ENCODE results near the gene INAFM2.
A peak's percentile ranks its signal among the peaks of the same experiment; 100 is the strongest.

Gene INAFM2

GRCh38 chr15:40330368-40330836, 6.9 kb downstream of the INAFM2 start:
- DNase-seq = no peak

GRCh38 chr15:40331026-40331425, 7.5 kb downstream of the INAFM2 start:
- DNase-seq = no peak

DNA sequence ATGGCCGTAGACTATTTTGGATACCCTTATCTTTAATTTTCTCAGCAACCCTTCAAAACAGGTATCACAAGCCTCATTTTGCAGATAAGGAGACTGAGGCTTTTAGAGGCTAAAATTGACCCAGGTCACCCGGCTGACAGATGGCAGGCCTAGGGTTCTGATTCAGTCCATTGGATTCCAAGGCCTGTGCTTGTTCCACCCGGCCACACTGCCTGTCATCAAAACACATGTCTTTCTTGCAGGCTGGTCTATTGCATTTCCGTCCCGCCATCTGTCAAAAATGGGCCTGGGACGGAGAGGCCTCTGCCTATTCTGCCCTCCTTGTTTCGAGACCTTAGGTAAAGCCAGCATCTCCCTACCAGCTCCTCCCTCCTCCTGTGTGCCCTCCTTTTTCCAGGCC, 8.1 kb downstream of the INAFM2 start:
- DNase-seq = no peak

DNA sequence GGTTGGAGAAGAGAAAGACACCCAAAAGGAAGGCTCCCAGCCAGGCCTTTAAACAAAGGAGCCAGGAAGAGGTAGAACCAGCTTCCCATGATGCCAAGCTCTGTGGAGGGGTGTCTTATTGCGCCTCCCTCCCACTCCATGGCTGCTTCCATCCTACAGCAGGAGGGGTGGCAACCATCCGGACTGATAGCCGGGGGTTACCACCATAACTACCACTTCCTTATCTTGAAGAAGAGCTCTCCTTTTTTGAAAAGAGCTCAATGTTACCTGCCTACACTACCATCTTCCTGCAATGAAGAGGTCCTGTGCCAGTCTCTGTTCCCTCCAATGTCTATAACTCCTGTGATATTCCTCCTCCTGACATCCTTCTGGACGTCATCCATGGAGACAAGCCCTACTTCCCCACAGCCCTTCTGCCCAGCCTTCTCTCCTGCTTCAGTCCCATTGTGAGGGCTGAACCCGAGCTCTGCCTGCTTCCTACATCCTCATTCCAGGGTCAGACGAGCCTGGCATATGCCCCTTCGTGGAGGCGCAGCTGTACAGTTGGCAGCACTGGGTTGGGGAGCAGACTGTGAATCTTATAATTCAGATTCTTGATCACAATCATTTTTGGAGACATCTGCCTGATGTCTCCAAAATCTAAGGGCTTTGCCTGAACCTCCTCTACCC, 8.8 kb downstream of the INAFM2 start:
- DNase-seq = no peak

DNA sequence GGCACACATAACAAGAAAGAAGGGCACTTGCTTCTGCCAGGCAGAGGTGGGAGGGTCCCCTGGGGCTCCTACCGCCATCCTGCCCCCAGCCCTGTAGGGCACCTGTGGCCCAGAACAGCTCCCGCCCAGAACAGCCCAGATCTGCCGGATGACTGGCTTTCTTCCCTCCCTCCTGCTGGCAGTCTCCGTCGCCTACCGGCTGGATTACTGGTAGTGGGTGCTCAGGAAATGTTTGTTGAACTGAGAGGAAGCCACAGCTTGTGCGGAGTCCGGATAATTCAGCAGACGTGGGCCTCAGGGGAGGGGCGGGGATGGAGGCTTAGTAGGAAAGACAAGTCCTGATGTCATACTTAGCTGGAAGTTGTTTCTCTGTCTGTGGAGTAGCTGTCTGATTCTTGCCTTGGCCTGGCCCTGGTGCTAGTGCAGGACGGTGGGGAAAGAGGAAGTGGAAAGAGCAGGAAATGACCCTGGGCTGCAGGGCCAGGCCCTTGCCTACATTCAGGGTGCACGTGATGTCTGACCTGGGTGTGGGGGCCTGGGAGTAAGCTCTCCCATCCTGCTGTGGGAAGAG, 10.5 kb downstream of the INAFM2 start:
- DNase-seq = peak; percentile 22

DNA sequence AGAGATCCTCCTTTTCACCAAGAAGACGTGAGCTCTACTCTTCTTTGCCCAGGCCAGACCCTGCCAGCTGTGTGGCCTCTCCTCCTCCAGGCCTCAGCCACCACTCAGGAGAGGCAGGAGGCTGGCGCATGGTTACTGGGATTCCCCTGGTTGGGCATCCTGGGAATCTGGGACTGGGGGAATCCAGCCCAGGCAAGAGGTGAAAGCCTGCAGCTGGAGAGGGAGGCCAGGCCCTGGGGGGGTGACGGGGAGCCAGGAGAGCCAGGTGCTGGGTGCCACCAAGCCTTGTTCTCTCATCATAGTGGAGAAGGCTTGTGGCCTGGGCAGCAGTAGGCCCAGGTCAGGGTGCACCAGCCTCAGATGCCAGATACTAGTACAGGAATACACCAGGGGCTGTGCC, 11.0 kb downstream of the INAFM2 start:
- no peak for DNase-seq

GRCh38 chr15:40334941-40335795, 11.7 kb downstream of the INAFM2 start:
- no peak for DNase-seq

GRCh38 chr15:40335938-40336743, 12.6 kb downstream of the INAFM2 start:
- peak; percentile 63 for DNase-seq

DNA sequence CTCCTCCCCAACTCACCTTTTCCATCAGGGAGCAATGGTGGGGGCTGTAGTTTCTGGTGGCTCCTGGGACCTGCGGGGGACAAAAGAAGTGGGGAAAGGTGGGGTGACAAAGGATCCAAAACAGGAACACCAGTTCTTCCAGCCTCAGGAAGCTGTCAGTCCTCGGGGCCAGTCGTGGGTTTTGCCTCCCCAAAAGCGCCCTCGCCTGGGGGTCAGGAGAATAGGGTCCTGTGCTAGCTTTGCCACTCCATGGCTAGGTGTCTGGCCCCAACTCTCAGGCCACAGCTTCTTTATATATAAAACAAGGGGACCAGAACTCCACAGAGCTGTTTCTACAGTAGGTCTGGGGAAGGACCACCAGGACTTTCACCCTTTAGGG, 13.2 kb downstream of the INAFM2 start:
- DNase-seq = no peak

- DNase-seq = no peak
Observed at GRCh38 chr15:40337597-40337996, 14.1 kb downstream of the INAFM2 start.

- DNase-seq = peak; percentile 46
Observed at GRCh38 chr15:40338041-40338657, 14.7 kb downstream of the INAFM2 start.

DNA sequence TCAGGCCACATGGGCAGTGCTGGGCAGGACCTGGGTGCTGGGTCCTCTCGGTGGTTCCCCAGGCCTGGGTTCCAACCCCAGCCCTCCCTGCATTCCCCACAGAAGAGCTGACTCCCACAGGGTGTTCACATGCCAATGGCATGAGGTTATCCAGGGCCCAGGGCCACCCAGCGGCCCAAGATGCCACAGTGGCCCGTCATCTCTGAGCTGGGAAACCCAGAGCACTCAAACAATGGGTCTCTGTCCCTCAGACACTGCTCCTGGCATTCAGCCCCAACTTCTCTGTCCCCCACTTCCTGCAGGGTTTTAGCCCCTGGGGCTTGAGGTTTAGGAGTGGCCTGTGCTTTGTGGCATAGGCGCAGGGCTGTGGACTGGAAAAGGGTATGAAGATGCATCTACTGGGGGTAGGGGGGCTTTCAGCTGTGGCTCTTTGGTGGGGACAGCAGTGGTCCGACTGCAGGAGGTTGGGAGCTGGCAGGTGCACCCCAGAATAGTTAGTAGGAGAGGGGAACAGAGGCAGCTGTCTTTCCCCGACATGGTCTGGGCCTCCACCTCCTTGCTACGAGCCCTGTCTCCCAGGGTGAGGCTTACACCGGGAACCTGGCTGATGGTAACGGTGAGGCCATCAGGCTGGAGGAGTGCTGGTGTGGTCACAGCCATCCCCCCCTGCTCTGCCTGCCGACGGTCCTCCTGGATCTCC, 15.6 kb downstream of the INAFM2 start:
- DNase-seq = no peak

DNA sequence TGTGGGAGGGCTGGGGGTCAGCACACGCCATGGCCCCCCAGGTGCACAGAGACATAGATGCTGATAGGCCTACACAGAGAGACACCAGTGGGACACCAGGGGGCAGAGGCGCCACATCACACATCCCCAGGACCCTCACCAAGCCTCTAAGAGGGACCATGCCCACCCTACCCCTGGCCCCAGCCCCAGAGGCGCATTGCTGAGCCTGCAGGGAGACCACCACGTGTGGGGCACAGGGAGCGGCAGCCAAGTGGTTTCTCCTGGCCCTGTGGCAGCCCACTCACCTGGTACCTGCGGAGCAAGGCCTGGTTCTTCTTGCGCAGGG, 16.1 kb downstream of the INAFM2 start:
- peak; percentile 44 for DNase-seq

GRCh38 chr15:40340038-40340739, 16.7 kb downstream of the INAFM2 start:
- DNase-seq = peak; percentile 69

DNA sequence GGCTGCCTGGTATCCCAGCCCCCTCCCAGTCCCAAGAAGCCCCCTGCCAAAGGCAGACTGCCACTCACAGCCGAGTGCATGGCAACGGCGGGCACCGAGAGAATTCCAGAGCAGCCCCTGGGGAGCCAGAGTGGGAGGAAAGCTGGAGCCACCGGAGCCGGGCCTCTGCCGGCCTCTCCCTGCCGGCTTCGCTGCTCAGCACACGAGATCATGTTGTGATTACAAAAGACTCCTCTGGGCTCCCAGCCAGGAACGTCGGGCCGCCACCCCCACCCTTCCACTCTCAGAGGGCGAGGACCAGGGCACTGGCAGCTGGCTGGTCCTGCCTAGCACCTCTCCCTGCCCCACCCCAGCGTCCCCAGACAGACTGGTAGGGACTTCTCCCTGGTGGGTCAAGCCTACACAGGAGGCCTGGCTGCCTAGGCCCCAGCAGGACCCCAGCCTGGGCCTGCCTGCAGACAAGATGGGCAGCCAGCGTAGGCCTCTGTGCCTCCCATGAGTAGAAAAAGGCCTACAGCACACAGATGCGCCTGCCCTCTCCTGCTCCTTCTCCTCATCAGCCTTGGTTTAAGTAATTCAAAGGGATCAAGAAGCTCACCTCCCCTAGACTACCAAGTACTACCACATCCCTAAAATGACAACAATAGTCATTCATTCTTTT, 17.4 kb downstream of the INAFM2 start, which contains the start of gene CCDC9B:
CCDC9B (minus strand) TSS at position 200 of the 661 bp plus-strand sequence; CDS start at position 80, 120 bp downstream.
- peak; percentile 69 for DNase-seq

DNA sequence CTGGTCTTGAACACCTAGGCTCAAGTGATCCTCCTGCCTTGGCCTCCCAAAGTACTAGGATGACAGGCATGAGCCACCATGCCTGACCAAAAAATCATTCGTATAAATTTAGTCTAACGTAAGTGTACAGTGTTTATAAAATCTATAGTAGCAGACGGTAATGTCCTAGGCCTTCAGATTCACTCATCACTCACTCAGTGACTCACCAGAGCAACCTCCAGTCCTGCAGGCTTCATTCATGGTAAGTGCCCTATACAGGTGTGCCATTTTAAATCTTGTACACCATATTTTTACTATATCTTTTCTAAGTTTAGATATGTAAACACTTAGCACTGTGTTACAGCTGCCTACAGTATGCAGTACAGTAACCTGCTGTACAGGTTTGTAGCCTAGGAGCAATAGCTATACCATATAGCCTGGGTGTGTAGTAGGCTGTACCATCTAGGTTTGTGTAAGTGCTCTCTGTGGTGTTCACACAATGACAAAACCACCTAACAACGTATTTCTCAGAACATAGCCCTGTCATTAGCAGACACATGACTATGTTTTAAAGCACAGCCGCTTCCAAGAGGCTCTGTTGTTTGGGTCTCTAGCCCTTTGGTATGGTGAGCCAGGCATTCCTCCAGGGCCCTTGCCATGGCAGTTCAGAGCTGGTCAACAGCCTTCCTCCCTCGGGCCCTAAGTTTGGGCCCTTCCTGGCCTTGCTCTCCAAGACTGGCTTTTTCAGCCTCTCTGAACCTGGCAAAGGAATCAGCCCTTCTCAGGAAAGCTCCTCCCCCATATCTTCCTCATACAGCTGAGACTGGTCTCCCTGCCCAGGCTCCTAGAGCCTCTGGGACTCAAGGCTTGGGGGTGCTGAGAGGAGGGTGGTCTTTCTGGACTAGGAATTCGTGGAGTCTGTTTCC, 19.2 kb downstream of the INAFM2 start:
- no peak for DNase-seq

DNA sequence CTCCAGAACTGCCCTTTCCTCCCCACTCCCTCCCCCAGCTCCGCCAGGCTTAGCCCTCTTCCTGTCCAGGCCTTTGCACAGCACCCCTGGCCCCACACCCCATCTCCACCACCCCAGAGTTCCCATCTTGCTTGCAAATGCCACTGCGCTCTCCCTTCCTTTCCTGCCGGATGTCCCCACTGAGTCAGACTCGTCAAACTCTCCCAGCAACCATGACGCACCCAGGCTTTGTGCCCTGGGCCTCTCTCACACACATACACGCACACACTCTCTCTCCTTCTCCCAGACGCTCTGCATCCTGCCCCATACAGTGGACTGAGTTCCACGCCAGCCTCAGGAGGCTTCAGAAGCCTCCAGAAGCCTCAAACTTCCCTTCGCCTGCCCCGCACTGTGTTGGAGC, 20.0 kb downstream of the INAFM2 start:
- DNase-seq = no peak

- DNase-seq = no peak
Observed at GRCh38 chr15:40344217-40344616, 20.7 kb downstream of the INAFM2 start.

DNA sequence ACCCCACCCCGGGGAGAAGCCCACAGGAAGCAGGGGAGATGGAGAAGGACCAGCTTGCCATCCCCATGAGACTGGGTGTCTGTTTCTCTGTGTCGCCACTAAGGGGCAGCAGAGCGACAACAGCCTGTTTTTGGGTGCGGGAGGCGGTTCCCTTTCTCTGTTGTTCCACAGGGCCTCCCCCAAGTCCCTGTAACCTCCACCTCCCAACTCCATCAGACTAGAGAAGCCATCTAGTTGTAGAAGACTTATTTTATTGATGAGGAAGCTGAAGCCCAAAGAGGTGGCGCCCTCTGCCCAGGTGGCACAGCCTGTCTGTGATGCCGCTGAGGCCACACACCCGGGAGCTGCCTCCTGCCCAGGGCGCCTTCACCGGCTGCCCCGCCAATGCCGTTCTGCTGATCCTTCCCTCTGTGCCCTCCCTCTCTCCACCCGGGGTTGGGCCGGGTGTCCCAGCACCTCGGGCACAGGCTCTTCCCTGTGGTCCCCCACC, 21.2 kb downstream of the INAFM2 start:
- DNase-seq = peak; percentile 79

All from NCI-H1694 treated with DMSO at 0.1 percent for 48 hours (cell line).